Subcutaneous abdominal adipose tissue (tissue), 5 donors: Measurements from ENCODE around the gene TMEM30B.

Experiments used
- H3K27ac ChIP-seq: one replicate; pipeline ENCODE4 v1.7.0; 2013; ENCODE audit warnings: low read depth, mild to moderate bottlenecking, inconsistent platforms, low read length, moderate library complexity
- H3K27me3 ChIP-seq, 5 donors: one replicate each; pipeline ENCODE4 v1.7.0; 2013; ENCODE audit warnings: low read length in 5 of 5, inconsistent platforms in 1 of 5; ENCODE audit not compliant: control insufficient read depth in 5 of 5, insufficient read depth in 4 of 5
- H3K36me3 ChIP-seq, 5 donors: one replicate each; pipeline ENCODE4 v1.7.0; 2013; ENCODE audit warnings: low read length in 5 of 5; ENCODE audit not compliant: control insufficient read depth in 5 of 5, insufficient read depth in 5 of 5
- H3K4me1 ChIP-seq, 5 donors: one replicate each; pipeline ENCODE4 v1.7.0; 2013; ENCODE audit warnings: low read length in 5 of 5, mild to moderate bottlenecking in 3 of 5, moderate library complexity in 1 of 5; ENCODE audit not compliant: control insufficient read depth in 5 of 5, insufficient read depth in 5 of 5
- H3K4me3 ChIP-seq, 5 donors: one replicate each; pipeline ENCODE4 v1.7.0; 2013; ENCODE audit warnings: low read length in 5 of 5, low read depth in 1 of 5
- H3K9ac ChIP-seq, 5 donors: one replicate each; pipeline ENCODE4 v1.7.0; 2013; ENCODE audit warnings: low read length in 5 of 5, mild to moderate bottlenecking in 4 of 5, moderate library complexity in 3 of 5
- H3K9me3 ChIP-seq, 5 donors: one replicate each; pipeline ENCODE4 v1.7.0; 2013; ENCODE audit warnings: low read length in 5 of 5; ENCODE audit not compliant: control insufficient read depth in 5 of 5
- donor health status: healthy.
- donor health status: healthy.
- donor health status: healthy.
- donor health status: healthy.
- donor health status: healthy.

Gene TMEM30B

DNA sequence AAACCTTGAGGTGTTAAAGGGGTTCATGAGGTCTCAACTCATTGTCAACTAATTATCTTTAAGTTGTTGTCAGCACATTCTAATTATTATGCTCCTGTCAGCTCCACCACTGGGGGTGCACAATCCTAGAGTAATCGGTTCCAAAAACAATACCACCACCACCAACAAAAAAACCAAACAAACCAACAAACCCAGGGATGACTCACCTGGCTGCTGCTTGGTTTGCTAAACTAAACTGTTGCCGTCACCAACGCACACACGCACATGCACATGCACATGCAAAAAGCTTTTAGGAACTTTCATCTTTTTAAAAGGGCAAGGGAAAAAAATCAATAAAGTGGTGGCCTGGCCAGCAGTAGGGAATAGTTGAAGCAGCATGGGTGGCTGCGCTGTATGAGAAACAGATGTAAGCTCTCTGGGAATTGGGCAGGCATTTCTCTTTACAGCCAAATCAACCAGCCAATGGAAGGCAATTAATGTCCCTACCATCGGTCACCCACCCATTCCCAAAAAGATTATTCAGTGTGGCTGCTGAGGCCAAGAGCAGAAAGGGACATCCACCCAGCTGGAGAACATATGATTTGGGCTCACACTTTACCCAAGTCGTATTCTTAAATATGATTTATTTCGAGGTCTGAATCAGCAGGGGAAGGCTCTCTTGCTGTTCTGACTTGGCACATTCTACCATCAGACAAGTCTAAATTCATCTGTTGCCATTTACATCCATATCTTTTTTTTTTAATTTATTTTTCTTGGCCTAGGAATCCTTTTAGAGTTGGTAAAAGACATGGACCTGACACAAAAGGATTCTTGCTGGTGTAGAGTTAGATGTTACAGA is 20.0 kb downstream of the TMEM30B start:
- peaks cover 0 to 5% (median 0%) of the 10 kb centered on the region in 5 donors for H3K27me3 ChIP-seq
- peaks cover 0 to 15% (median 0%) of the 10 kb centered on the region in 5 donors for H3K4me1 ChIP-seq
- H3K27ac ChIP-seq: no peak overlapping the region

DNA sequence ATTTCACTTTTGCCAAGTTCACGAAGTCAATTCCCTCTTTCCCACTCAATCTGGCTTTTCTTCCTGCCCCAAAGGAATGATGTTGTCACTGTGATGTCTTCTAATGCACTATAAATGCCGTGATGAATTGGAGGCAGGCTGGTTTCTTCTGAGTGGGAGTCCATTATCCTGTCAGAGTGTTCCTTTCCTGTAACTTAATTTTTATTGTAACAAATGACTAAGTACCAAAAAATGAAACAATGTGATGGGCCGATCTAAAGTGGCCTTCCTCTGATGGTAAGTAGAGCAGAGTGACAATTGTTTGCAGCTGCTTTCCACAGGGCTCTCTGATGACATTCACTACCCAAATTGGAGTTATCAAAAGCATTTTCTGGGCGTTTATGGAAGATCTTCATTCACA is 22.2 kb downstream of the TMEM30B start:
- Histone ChIP-seq H3K27ac (no peak overlapping the region), H3K27me3 (peaks cover 0 to 5% (median 0%) of the 10 kb centered on the region in 5 donors), H3K9me3 (no peaks in the 10 kb centered on the region), H3K4me3 (no peak overlapping the region), H3K4me1 (peaks cover 0 to 15% (median 0%) of the 10 kb centered on the region in 5 donors), H3K36me3 (no peaks in the 10 kb centered on the region), H3K9ac (no peak overlapping the region)

More for the DNA sequence above, 20.0 kb downstream of the TMEM30B start:
- H3K9me3 ChIP-seq: no peaks in the 10 kb centered on the region
- H3K4me3 ChIP-seq: no peak overlapping the region
- H3K9ac ChIP-seq: no peak overlapping the region
- no peaks in the 10 kb centered on the region for H3K36me3 ChIP-seq

DNA sequence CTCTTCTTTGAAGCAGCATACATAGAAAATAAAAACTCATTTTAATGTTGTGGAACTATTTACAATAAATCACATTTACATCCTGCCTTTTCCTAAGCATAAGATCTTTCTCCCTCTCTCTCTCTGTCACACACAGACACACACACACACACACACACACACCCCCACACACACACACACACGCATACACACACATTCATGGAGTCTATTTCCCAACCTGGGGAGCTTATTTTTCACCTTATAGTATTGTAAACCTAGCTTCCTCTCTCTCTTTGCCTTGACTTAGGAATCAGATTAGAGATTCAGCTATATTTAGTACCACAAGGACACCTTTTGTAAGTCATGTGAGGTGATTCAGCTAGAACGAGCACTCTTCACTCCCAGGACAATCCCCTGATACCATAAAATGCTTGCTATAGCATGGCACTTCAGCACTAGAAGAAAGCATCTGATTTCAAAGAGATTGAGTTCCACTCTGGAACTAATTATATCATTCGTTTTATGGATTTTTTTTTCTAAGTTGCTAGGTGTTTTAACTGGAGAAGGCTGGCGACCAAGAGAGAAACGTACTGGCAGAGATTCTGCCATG is 23.6 kb downstream of the TMEM30B start:
- H3K27me3 ChIP-seq: peaks cover 0 to 5% (median 0%) of the 10 kb centered on the region in 5 donors
- H3K27ac ChIP-seq: no peak overlapping the region
- H3K9me3 ChIP-seq: no peaks in the 10 kb centered on the region
- H3K36me3 ChIP-seq: no peaks in the 10 kb centered on the region
- peaks cover 1 to 21% (median 9%) of the 10 kb centered on the region in 5 donors for H3K4me1 ChIP-seq
- H3K4me3 ChIP-seq: no peak overlapping the region
- no peak overlapping the region for H3K9ac ChIP-seq

DNA sequence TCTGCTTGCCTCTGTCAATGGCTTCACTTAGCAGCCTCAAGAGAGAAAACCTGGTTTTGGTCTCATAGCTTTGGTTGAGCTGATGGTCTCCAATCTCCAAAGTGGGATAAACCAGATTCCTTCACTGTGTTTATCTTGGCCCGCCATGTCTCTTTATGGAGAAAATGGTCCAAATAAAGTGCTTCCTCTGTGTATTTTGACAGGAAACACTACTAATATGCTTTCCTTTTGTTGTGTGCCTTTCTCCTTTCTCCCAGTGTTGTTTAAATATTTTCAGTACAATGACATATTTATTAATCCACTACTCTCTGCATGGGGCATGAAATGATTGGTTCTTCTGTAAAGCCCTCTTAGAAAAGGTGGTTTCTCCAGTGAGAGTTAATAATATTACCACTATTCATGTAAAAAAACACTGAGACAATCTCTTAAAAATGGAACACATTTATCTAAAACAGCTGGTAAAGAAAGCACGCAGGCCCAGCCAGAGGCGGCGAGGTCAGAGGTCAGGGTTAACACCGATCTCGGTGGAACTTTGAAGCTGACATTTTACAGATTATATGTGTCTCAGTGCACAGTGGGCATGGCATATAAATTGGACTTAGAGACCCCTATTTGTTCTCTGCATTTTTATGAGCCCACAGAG is 24.2 kb downstream of the TMEM30B start:
- no peak overlapping the region for H3K27ac ChIP-seq
- no peaks in the 10 kb centered on the region for H3K36me3 ChIP-seq
- H3K9ac ChIP-seq: no peak overlapping the region
- peaks cover 3 to 26% (median 13%) of the 10 kb centered on the region in 5 donors for H3K4me1 ChIP-seq
- peaks cover 0 to 5% (median 0%) of the 10 kb centered on the region in 5 donors for H3K27me3 ChIP-seq
- H3K9me3 ChIP-seq: no peaks in the 10 kb centered on the region
- H3K4me3 ChIP-seq: no peak overlapping the region

DNA sequence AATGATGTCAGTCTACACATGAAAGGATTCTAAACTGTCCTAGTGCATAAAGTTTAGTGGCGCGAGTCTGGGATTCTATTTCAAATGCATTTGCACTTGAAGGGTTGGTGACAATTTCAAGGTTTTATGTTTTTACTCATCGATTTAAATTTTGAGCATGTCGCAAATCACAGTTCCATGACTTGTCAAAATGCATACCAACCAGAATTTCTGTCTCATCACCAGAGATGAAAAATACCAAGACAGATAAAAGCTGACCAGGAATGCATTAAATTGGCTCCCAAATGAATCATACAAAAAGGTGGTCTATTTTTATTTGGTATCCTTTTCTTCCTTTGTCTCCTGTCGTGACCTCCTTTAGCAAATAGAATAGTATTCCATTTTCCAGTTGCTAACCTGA is 25.2 kb downstream of the TMEM30B start:
- Histone ChIP-seq H3K9me3 (no peaks in the 10 kb centered on the region), H3K27me3 (peaks cover 0 to 3% (median 0%) of the 10 kb centered on the region in 5 donors), H3K4me1 (peaks cover 3 to 19% (median 13%) of the 10 kb centered on the region in 5 donors), H3K27ac (no peak overlapping the region), H3K36me3 (no peaks in the 10 kb centered on the region), H3K4me3 (no peak overlapping the region), H3K9ac (no peak overlapping the region)

DNA sequence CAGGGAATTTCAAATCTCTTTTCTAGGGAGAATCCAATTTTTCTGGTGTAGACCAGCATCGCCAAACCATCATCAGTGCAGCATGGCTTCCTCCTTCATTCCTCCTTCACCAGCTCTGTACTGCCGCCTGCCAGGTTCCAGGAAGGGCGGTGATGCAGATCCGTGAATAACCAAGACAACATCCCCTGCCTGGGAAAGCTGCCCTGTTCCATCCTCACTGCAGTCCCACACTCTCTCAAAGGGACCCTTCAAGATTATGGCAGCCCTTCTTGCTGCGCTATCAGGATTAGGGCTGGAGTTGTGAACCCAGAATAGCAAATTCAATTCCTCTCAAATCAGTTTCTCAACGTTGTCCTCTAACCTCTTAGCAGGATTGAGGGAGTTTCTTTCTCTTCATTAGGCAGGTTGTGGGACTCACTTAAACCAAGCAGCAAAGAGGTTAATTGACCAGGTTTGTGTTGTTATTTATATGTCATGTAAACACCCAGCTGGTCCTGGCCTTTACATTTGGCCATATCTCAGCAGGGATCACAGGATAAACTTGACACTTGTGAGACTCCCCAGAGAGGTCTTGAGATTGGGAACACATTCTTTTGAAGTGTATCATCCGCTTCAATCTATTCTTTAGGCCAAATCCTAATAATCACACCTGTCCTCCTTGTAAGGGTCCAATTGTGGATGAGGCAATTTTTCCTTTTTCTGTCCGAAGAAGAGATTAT is 26.2 kb downstream of the TMEM30B start:
- H3K9ac ChIP-seq: no peak overlapping the region
- no peak overlapping the region for H3K27ac ChIP-seq

DNA sequence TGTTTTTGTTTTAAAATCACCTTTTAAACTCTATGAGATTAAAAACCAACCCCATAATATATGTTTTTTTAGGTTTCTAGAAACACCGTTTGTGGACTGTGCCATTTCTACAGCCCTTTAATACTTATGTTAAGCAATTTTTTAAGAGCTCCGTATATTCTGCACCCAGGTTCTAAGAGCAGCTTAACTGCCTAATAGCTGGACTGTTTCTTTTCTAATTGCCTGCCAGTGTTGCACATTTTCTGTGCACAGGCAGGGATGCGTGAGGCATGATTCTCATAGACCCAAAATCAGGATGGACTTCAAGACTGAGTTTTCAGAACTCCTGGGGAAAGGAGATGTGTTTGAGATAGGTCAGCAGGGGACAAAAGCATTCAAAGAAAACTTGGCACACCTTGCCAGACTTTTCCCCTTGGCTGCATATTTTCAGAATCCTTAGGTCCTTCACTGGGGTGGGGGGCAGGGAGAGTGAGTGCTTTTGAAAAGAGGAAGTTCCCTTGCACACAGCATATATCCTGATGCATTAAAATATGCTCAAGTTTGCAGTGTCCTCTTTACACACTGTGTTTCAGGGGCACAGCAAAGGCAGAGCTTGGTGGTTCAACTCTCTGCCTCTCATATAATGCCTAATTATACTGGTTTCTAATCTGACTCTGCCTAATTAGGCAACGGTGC is 27.9 kb downstream of the TMEM30B start:
- Histone ChIP-seq H3K4me1 (peaks cover 0 to 15% (median 11%) of the 10 kb centered on the region in 5 donors), H3K9me3 (no peaks in the 10 kb centered on the region), H3K27me3 (no peaks in the 10 kb centered on the region), H3K36me3 (no peaks in the 10 kb centered on the region), H3K9ac (no peak overlapping the region), H3K27ac (no peak overlapping the region), H3K4me3 (no peak overlapping the region)

More for the DNA sequence above, 26.2 kb downstream of the TMEM30B start:
- Histone ChIP-seq H3K27me3 (no peaks in the 10 kb centered on the region), H3K4me1 (peaks cover 3 to 17% (median 13%) of the 10 kb centered on the region in 5 donors), H3K9me3 (no peaks in the 10 kb centered on the region), H3K4me3 (no peak overlapping the region), H3K36me3 (no peaks in the 10 kb centered on the region)

DNA sequence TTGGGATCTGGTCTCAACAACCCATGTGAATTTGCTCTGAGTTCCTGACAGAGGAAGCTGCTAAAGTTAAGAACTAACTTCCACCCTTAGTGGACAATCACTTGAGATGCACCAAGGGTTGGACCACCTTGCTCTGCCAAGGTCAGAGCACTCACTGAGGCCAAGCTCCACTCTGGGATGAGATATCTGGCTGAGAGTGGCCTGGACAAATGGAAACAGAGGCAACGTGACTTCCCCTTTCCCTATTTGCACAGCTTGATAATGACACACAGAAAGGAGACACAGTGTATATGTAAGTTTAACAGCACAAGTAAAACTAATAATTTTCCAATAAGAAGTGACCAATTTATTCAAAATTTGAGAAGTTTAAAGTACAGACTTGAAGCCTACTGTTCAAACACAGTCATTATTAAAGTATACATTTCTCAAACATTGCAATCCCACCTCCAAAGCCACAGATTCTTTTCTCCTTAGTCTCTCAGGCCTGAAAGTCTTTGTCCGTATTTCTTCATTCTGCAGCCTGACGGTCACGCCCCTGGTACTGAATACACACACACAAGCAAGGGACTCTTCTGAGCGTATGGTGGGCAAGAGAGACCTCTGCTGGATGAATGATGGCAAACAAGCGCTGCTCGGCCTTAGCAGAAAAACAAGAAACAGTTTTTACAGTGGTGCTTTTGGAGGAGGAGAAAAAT is 28.6 kb downstream of the TMEM30B start:
- H3K4me1 ChIP-seq: peaks cover 0 to 15% (median 11%) of the 10 kb centered on the region in 5 donors
- no peaks in the 10 kb centered on the region for H3K9me3 ChIP-seq
- H3K4me3 ChIP-seq: no peak overlapping the region
- H3K9ac ChIP-seq: no peak overlapping the region
- no peaks in the 10 kb centered on the region for H3K27me3 ChIP-seq
- no peaks in the 10 kb centered on the region for H3K36me3 ChIP-seq
- H3K27ac ChIP-seq: peak overlapping the region; percentile 66

DNA sequence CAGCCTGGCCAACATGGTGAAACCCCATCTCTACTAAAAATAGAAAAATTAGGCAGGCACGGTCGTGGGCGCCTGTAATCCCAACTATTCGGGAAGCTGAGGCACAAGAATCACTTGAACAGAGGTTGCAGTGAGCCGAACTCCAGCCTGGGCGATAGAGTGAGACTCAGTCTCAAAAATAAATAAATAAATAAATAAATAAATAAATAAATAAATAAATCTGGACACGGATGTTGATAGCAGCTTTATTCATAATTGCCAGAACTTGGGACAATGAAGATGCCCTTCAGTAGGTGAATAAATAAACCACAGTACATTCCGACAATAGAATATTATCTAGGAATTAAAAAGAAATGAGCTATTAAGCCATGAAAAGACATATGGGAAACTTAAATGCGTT is 31.1 kb downstream of the TMEM30B start:
- H3K36me3 ChIP-seq: no peaks in the 10 kb centered on the region
- H3K27me3 ChIP-seq: no peaks in the 10 kb centered on the region
- H3K9me3 ChIP-seq: no peaks in the 10 kb centered on the region
- H3K9ac ChIP-seq: no peak overlapping the region
- no peak overlapping the region for H3K4me3 ChIP-seq
- H3K4me1 ChIP-seq: peaks cover 0 to 15% (median 11%) of the 10 kb centered on the region in 5 donors
- H3K27ac ChIP-seq: no peak overlapping the region
